Measurements from ENCODE around the gene ACOX1.

The ACOX1 gene

DNA sequence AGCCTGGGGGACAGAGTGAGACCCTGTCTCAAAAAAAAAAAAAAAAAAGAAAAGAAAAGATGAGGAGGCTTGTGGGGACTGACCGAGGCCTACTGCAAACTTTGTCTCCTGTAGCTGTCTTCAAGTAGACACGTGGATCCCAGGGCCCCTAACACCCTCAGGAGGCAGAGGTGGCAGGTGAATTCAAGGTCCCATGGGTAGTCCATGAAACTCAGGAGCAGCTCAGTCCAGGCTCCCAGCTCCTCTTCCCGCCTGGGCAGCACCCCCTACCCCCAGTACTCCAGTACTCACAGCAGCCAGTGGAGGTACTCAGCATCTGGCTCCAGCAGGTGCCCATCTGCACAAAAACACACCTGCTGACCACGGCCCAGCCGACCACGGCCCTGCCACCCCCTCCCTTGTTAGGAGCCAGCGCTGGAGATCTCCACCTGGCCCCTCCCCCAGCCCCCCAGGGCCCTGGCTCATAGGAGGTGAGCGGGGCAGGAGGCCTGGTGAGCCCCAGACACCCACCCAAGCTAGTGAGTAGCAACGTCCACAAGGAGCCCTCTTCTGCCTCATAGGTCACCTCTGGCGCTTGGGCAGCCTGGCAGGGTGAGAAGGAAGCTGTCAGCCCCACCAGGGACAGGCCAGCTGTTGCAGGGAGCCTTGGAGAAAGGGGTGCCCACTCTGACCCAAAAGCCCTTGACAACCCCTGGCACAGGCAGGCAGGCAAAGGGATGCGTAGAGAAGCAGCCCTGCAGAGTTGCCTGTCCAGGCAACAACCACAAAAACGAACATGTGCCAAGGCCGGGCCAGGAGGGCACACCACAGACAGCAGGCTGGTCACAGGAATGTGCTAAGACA is 78.1 kb downstream of the ACOX1 start:
- Histone ChIP-seq H3K27me3 (ENCODE audit: control insufficient read depth in 1 of 2, insufficient read depth in 2 of 2, low read length in 2 of 2) (no peaks in the 10 kb centered on the region), H3K4me1 (ENCODE audit: control insufficient read depth in 1 of 2, insufficient read depth in 2 of 2, low read length in 2 of 2) (peaks cover 13 to 14% of the 10 kb centered on the region in 2 donors), H3K9ac (ENCODE audit: low read depth in 1 of 2, low read length in 2 of 2) (no peak overlapping the region), H3K27ac (ENCODE audit: low read depth, low read length) (no peak overlapping the region), H3K36me3 (ENCODE audit: control insufficient read depth in 1 of 2, insufficient read depth in 2 of 2, low read length in 2 of 2) (peaks cover 26 to 41% of the 10 kb centered on the region in 2 donors), H3K9me3 (ENCODE audit: control insufficient read depth in 1 of 2, low read length in 2 of 2) (no peaks in the 10 kb centered on the region), H3K4me3 (ENCODE audit: low read depth in 1 of 2, low read length in 2 of 2) (no peak overlapping the region)

DNA sequence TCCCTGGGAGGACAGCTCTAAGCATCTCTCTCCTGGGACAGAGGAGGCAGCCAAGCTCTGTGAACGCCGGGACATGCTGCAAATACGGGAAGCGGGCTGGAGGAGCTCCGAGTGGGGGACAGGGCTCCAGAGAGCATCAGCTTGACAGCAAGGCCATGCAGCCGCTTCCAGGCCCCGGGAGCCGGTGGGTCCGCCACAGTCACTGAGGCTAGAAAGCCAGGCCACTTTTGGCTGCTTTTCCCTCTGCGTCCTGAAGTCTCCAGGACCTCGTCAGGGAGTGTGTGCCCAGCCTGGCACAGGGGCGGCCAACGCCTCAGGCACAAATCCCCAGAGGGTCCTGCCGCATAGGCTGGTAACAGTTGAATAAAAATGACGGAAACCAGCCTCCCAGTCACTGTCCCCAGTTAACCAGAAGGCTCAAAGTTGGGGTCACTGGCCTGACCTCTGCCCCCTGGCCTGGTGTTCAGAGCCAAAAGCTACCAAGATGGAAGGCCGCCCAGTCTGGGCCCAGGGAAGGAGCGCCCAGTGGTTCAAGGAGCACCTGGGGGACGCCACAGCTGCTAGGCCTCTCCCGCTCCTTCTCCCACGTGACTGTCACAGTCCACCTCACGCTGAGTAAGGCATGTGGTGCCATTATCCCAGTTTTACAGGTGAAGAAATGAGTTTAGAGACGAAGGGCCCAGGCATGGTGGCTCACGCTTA is 79.0 kb downstream of the ACOX1 start:
- no peaks in the 10 kb centered on the region for H3K9me3 ChIP-seq (ENCODE audit: control insufficient read depth in 1 of 2, low read length in 2 of 2)
- H3K27ac ChIP-seq (ENCODE audit: low read depth, low read length) = no peak overlapping the region
- H3K4me3 ChIP-seq (ENCODE audit: low read depth in 1 of 2, low read length in 2 of 2) = no peak overlapping the region
- H3K27me3 ChIP-seq (ENCODE audit: control insufficient read depth in 1 of 2, insufficient read depth in 2 of 2, low read length in 2 of 2) = no peaks in the 10 kb centered on the region
- peaks cover 15 to 23% of the 10 kb centered on the region in 2 donors for H3K4me1 ChIP-seq (ENCODE audit: control insufficient read depth in 1 of 2, insufficient read depth in 2 of 2, low read length in 2 of 2)
- no peak overlapping the region for H3K9ac ChIP-seq (ENCODE audit: low read depth in 1 of 2, low read length in 2 of 2)
- peaks cover 26 to 41% of the 10 kb centered on the region in 2 donors for H3K36me3 ChIP-seq (ENCODE audit: control insufficient read depth in 1 of 2, insufficient read depth in 2 of 2, low read length in 2 of 2)

GRCh38 chr17:75899353-75899752 is 79.6 kb downstream of the ACOX1 start:
- Histone ChIP-seq H3K36me3 (ENCODE audit: control insufficient read depth in 1 of 2, insufficient read depth in 2 of 2, low read length in 2 of 2) (peaks cover 26 to 41% of the 10 kb centered on the region in 2 donors), H3K9me3 (ENCODE audit: control insufficient read depth in 1 of 2, low read length in 2 of 2) (no peaks in the 10 kb centered on the region), H3K27me3 (ENCODE audit: control insufficient read depth in 1 of 2, insufficient read depth in 2 of 2, low read length in 2 of 2) (no peaks in the 10 kb centered on the region), H3K4me1 (ENCODE audit: control insufficient read depth in 1 of 2, insufficient read depth in 2 of 2, low read length in 2 of 2) (peaks cover 18 to 25% of the 10 kb centered on the region in 2 donors), H3K4me3 (ENCODE audit: low read depth in 1 of 2, low read length in 2 of 2) (no peak overlapping the region), H3K9ac (ENCODE audit: low read depth in 1 of 2, low read length in 2 of 2) (no peak overlapping the region), H3K27ac (ENCODE audit: low read depth, low read length) (no peak overlapping the region)

- H3K4me3 ChIP-seq (ENCODE audit: low read depth in 1 of 2, low read length in 2 of 2) = no peak overlapping the region
- H3K36me3 ChIP-seq (ENCODE audit: control insufficient read depth in 1 of 2, insufficient read depth in 2 of 2, low read length in 2 of 2) = peaks cover 26 to 41% of the 10 kb centered on the region in 2 donors
- no peaks in the 10 kb centered on the region for H3K27me3 ChIP-seq (ENCODE audit: control insufficient read depth in 1 of 2, insufficient read depth in 2 of 2, low read length in 2 of 2)
- no peaks in the 10 kb centered on the region for H3K9me3 ChIP-seq (ENCODE audit: control insufficient read depth in 1 of 2, low read length in 2 of 2)
- no peak overlapping the region for H3K9ac ChIP-seq (ENCODE audit: low read depth in 1 of 2, low read length in 2 of 2)
- H3K4me1 ChIP-seq (ENCODE audit: control insufficient read depth in 1 of 2, insufficient read depth in 2 of 2, low read length in 2 of 2) = peaks cover 19 to 21% of the 10 kb centered on the region in 2 donors
- no peak overlapping the region for H3K27ac ChIP-seq (ENCODE audit: low read depth, low read length)
Measured at GRCh38 chr17:75898791-75899190, 80.2 kb downstream of the ACOX1 start.

GRCh38 chr17:75898065-75898464 is 80.9 kb downstream of the ACOX1 start:
- Histone ChIP-seq H3K9me3 (ENCODE audit: control insufficient read depth in 1 of 2, low read length in 2 of 2) (no peaks in the 10 kb centered on the region), H3K36me3 (ENCODE audit: control insufficient read depth in 1 of 2, insufficient read depth in 2 of 2, low read length in 2 of 2) (peaks cover 26 to 41% of the 10 kb centered on the region in 2 donors), H3K27me3 (ENCODE audit: control insufficient read depth in 1 of 2, insufficient read depth in 2 of 2, low read length in 2 of 2) (no peaks in the 10 kb centered on the region), H3K4me1 (ENCODE audit: control insufficient read depth in 1 of 2, insufficient read depth in 2 of 2, low read length in 2 of 2) (peaks cover 17 to 21% of the 10 kb centered on the region in 2 donors), H3K9ac (ENCODE audit: low read depth in 1 of 2, low read length in 2 of 2) (no peak overlapping the region), H3K27ac (ENCODE audit: low read depth, low read length) (no peak overlapping the region), H3K4me3 (ENCODE audit: low read depth in 1 of 2, low read length in 2 of 2) (no peak overlapping the region)

DNA sequence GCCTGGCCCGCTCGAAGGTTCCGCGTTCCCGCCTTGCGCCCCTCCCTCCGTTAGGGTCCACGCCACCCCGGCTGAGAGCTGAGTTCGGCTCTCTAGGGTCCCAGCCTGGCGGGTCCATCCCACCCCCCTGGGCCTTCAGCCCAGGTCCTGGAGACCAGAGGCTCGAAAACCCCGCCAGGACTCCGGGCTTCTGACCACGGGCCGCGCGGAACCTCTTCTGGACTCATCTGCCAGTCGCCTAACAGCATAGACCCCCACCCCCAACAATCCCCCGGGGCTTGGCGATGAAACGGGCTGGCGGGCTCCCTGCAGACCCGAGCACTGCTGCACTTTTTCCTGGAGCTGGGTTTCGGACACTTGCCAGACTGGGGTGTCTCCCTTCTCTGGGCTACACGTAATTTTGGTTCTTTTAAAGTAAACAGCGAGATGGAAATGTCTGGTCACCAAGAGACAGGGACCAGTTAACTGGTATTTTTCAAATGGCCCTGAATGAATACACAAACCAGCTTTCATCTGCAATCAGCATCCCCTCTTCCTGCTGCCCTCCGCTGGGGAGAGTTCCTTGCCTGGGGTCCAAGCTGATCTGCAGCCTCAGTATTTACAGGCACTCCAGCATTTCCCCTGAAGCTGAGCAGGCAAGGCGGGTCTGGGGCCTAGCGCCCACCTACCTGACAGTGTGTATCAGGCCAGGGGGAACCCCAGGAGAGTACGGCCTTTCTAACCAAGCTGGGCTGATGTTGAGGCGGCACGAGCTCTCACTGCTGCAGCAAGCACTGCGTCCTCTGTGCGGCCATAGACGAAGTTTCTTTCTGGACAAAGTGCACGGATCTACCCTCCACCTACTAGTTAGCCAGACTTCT is 81.6 kb downstream of the ACOX1 start:
- peaks cover 25 to 39% of the 10 kb centered on the region in 2 donors for H3K36me3 ChIP-seq (ENCODE audit: control insufficient read depth in 1 of 2, insufficient read depth in 2 of 2, low read length in 2 of 2)
- peaks cover 17 to 21% of the 10 kb centered on the region in 2 donors for H3K4me1 ChIP-seq (ENCODE audit: control insufficient read depth in 1 of 2, insufficient read depth in 2 of 2, low read length in 2 of 2)
- peak overlapping the region in 1 of 2 donors; percentile 79 for H3K9ac ChIP-seq (ENCODE audit: low read depth in 1 of 2, low read length in 2 of 2)
- H3K27me3 ChIP-seq (ENCODE audit: control insufficient read depth in 1 of 2, insufficient read depth in 2 of 2, low read length in 2 of 2) = no peaks in the 10 kb centered on the region
- H3K9me3 ChIP-seq (ENCODE audit: control insufficient read depth in 1 of 2, low read length in 2 of 2) = no peaks in the 10 kb centered on the region
- H3K4me3 ChIP-seq (ENCODE audit: low read depth in 1 of 2, low read length in 2 of 2) = peak overlapping the region; percentile 69 to 71
- H3K27ac ChIP-seq (ENCODE audit: low read depth, low read length) = peak overlapping the region; percentile 89

DNA sequence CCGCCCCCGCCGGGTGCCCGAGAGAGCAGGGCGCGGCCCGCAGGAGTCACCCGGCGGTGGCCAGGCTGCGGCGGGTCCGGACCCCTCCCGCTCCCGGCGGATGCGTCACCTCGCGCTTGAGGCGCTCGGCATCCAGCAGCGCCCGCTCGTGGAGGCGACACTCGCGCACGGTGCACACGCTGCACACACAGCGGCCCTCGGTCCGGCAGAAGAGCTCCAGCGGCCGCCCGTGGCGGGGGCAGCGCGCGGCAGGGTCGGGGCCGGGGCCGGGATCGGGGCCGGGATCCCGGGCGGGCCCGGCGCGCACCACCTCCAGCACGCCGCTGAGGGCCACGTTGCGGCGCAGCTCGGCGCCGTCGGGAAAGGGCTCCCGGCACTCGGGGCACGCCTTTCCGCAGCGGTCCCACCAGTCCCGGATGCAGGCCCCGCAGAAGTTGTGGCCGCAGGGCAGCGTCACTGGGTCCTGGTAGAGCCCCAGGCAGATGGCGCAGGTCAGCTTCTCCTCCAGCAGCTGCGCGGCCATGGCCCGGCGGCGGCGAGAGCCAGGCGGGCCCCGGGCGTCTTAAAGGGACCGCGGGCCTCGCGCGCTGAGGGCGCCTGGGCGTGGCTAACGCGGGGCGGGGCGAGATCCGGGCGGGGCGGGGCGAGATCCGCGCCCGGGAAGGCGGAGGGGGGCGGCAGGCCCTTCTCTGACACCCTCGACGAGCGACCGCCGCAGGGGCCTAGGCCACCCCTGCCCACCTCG is 82.4 kb downstream of the ACOX1 start, which contains the start of gene TRIM65:
TRIM65 (minus strand) TSS at position 537 of the 745 bp plus-strand sequence; CDS start at position 523, 14 bp downstream.
- peaks cover 20 to 29% of the 10 kb centered on the region in 2 donors for H3K4me1 ChIP-seq (ENCODE audit: control insufficient read depth in 1 of 2, insufficient read depth in 2 of 2, low read length in 2 of 2)

GRCh38 chr17:75895370-75896155 is 83.4 kb downstream of the ACOX1 start:
- peak overlapping the region; percentile 73 to 79 for H3K9ac ChIP-seq (ENCODE audit: low read depth in 1 of 2, low read length in 2 of 2)
- no peaks in the 10 kb centered on the region for H3K27me3 ChIP-seq (ENCODE audit: control insufficient read depth in 1 of 2, insufficient read depth in 2 of 2, low read length in 2 of 2)
- peaks cover 13 to 35% of the 10 kb centered on the region in 2 donors for H3K36me3 ChIP-seq (ENCODE audit: control insufficient read depth in 1 of 2, insufficient read depth in 2 of 2, low read length in 2 of 2)
- peaks cover 27 to 34% of the 10 kb centered on the region in 2 donors for H3K4me1 ChIP-seq (ENCODE audit: control insufficient read depth in 1 of 2, insufficient read depth in 2 of 2, low read length in 2 of 2)
- peak overlapping the region; percentile 69 to 71 for H3K4me3 ChIP-seq (ENCODE audit: low read depth in 1 of 2, low read length in 2 of 2)
- no peaks in the 10 kb centered on the region for H3K9me3 ChIP-seq (ENCODE audit: control insufficient read depth in 1 of 2, low read length in 2 of 2)
- H3K27ac ChIP-seq (ENCODE audit: low read depth, low read length) = no peak overlapping the region

More for the DNA sequence above, 82.4 kb downstream of the ACOX1 start, which contains the start of gene TRIM65:
- no peaks in the 10 kb centered on the region for H3K27me3 ChIP-seq (ENCODE audit: control insufficient read depth in 1 of 2, insufficient read depth in 2 of 2, low read length in 2 of 2)
- peak within 1 kb of the TSS; percentile 69 to 71 for H3K4me3 ChIP-seq (ENCODE audit: low read depth in 1 of 2, low read length in 2 of 2)
- peak within 1 kb of the TSS; percentile 79 to 87 for H3K9ac ChIP-seq (ENCODE audit: low read depth in 1 of 2, low read length in 2 of 2)
- H3K9me3 ChIP-seq (ENCODE audit: control insufficient read depth in 1 of 2, low read length in 2 of 2) = no peaks in the 10 kb centered on the region
- H3K36me3 ChIP-seq (ENCODE audit: control insufficient read depth in 1 of 2, insufficient read depth in 2 of 2, low read length in 2 of 2) = peaks cover 18 to 35% of the 10 kb centered on the region in 2 donors
- H3K27ac ChIP-seq (ENCODE audit: low read depth, low read length) = peak within 1 kb of the TSS; percentile 89
